GM23338 (cell line): ENCODE data around the gene SEMA4C.

ENCODE experiments used
- CREB1 ChIP-seq: fragments of 250-450 bp; sonication (Bioruptor Pico); IDR thresholded peaks from 2 replicates; pipeline ENCODE4 v1.5.0; 2020; ENCODE audit warnings: low read depth, mild to moderate bottlenecking, moderate library complexity
- CTCF ChIP-seq, 2 experiments: fragments of 200-600 bp in 1 of 2; sonication (generic) in 1 of 2; conservative IDR thresholded peaks; 2 replicates each; pipeline versions ENCODE4 v1.5.1 to v1.6.1; 2016 to 2017; ENCODE audit warnings: antibody characterized with exemption in 2 of 2, low read depth in 2 of 2, mild to moderate bottlenecking in 2 of 2, moderate library complexity in 1 of 2
- ETS1 ChIP-seq: IDR thresholded peaks from 2 replicates; pipeline ENCODE4 v1.6.1; 2016; ENCODE audit warnings: antibody characterized with exemption
- EZH2 ChIP-seq: fragments of 200-600 bp; sonication (generic); IDR thresholded peaks from one replicate; pipeline ENCODE4 v1.8.0; 2017; ENCODE audit warnings: antibody characterized with exemption, mild to moderate bottlenecking, low read depth; ENCODE audit not compliant: unreplicated experiment
- EZH2phosphoT487 ChIP-seq: fragments of 200-600 bp; sonication (generic); IDR thresholded peaks from one replicate; pipeline ENCODE4 v1.8.1; 2018; ENCODE audit warnings: antibody characterized with exemption; ENCODE audit not compliant: unreplicated experiment
- POLR2AphosphoS5 ChIP-seq: IDR thresholded peaks from 2 replicates; pipeline ENCODE4 v1.6.1; 2016; ENCODE audit warnings: antibody characterized with exemption, low read depth
- REST ChIP-seq: IDR thresholded peaks from one replicate; pipeline ENCODE4 v1.6.1; 2018; ENCODE audit warnings: antibody characterized with exemption; ENCODE audit not compliant: unreplicated experiment
- STAT1 ChIP-seq: IDR thresholded peaks from one replicate; pipeline ENCODE4 v1.6.1; 2016; ENCODE audit warnings: antibody characterized with exemption; ENCODE audit not compliant: unreplicated experiment
- ZNF114 ChIP-seq: fragments of 250-450 bp; sonication (Bioruptor Pico); IDR thresholded peaks from 2 replicates; pipeline ENCODE4 v1.5.0; 2020; ENCODE audit warnings: mild to moderate bottlenecking, moderate library complexity

- TF ChIP-seq CTCF (conservative IDR thresholded peaks at IDR 0.05; ENCODE audit: low read depth in 2 of 2) (no peak), EZH2 (no peak), REST (no peak), POLR2AphosphoS5 (no peak), EZH2phosphoT487 (no peak), ETS1 (no peak), STAT1 (no peak), CREB1 (CRISPR knock-in tag) (no peak), ZNF114 (CRISPR knock-in tag) (no peak)
These were observed 34.0 kb downstream of the SEMA4C start for GRCh38 chr2:96835830-96836229.
